Stimulated activated naive CD8-positive, alpha-beta T cell treated with anti-CD3 and anti-CD28 coated beads, Interleukin-15, Interleukin-2, amounts not matched to agents 100 U/mL and 50 U/mL, for 24 hours (primary cell): ENCODE measurements around the gene NPIPA2.
A peak's percentile ranks its signal among the peaks of the same experiment; 100 is the strongest.
"Not testable (repeated sequence)": the region's sequence is repeated elsewhere in the genome, so short reads cannot be mapped to it uniquely, and the experiment has no call there.

Source experiments
- ATAC-seq: fragments of 150-1000 bp; cut with Tn5 transposase; one replicate; pipeline ENCODE4 v1.10.0; 2021
- DNase-seq: peaks from one replicate; pipeline ENCODE4 v3.0.0; 2021

The NPIPA2 gene

GRCh38 chr16:14742273-14743128 is at the start of gene NPIPA2:
NPIPA2 (plus strand) TSS chr16:14742533; CDS start chr16:14748066, 5,533 bp downstream.
- peak; percentile 100 for ATAC-seq
- not testable (repeated sequence) for DNase-seq

- not testable (repeated sequence) for DNase-seq, ATAC-seq
Measured at GRCh38 chr16:14694129-14694528, 48.2 kb upstream of the NPIPA2 start, which contains the start of gene PLA2G10. PLA2G10 (minus strand) TSS chr16:14694308; CDS start chr16:14694229, 79 bp downstream.

- not testable (repeated sequence) for ATAC-seq, DNase-seq
Measured at GRCh38 chr16:14701859-14702258, 40.5 kb upstream of the NPIPA2 start.

- not testable (repeated sequence) for DNase-seq
- ATAC-seq, result peak; percentile 16
Measured at GRCh38 chr16:14702672-14703071, 39.7 kb upstream of the NPIPA2 start.

GRCh38 chr16:14703156-14704011 is 38.9 kb upstream of the NPIPA2 start, which contains the start of gene NPIPA3:
NPIPA3 (plus strand) TSS chr16:14703411; CDS start chr16:14708944, 5,533 bp downstream.
- ATAC-seq, result peak; percentile 100
- not testable (repeated sequence) for DNase-seq

GRCh38 chr16:14733233-14733632 is 9.1 kb upstream of the NPIPA2 start:
- not testable (repeated sequence) for ATAC-seq, DNase-seq

- DNase-seq, ATAC-seq: not testable (repeated sequence)
Measured at GRCh38 chr16:14740832-14741385, 1.4 kb upstream of the NPIPA2 start.

- not testable (repeated sequence) for ATAC-seq
Measured at GRCh38 chr16:14741794-14742193, 539 bp upstream of the NPIPA2 start.

GRCh38 chr16:14773654-14774053 is 31.3 kb downstream of the NPIPA2 start:
- DNase-seq, ATAC-seq: not testable (repeated sequence)

More at GRCh38 chr16:14741794-14742193, 539 bp upstream of the NPIPA2 start:
- DNase-seq, result not testable (repeated sequence)

- not testable (repeated sequence) for DNase-seq, ATAC-seq
Measured at GRCh38 chr16:14775624-14776023, 33.3 kb downstream of the NPIPA2 start.

GRCh38 chr16:14776763-14777162 is 34.4 kb downstream of the NPIPA2 start:
- ATAC-seq, DNase-seq: not testable (repeated sequence)

- ATAC-seq, DNase-seq: not testable (repeated sequence)
Measured at GRCh38 chr16:14779368-14779877, 37.1 kb downstream of the NPIPA2 start.

GRCh38 chr16:14786180-14786579 is 43.8 kb downstream of the NPIPA2 start:
- not testable (repeated sequence) for ATAC-seq, DNase-seq

GRCh38 chr16:14789577-14789976 is 47.2 kb downstream of the NPIPA2 start:
- DNase-seq, ATAC-seq: not testable (repeated sequence)

- ATAC-seq, DNase-seq: not testable (repeated sequence)
Measured at GRCh38 chr16:14790320-14790956, 48.1 kb downstream of the NPIPA2 start.

- ATAC-seq, DNase-seq: not testable (repeated sequence)
Measured at GRCh38 chr16:14792914-14793313, 50.6 kb downstream of the NPIPA2 start.

- ATAC-seq, DNase-seq: not testable (repeated sequence)
Measured at GRCh38 chr16:14797558-14797957, 55.2 kb downstream of the NPIPA2 start.

GRCh38 chr16:14803577-14803976 is 61.2 kb downstream of the NPIPA2 start:
- not testable (repeated sequence) for ATAC-seq, DNase-seq

GRCh38 chr16:14807184-14807678 is 64.9 kb downstream of the NPIPA2 start:
- not testable (repeated sequence) for DNase-seq
- ATAC-seq, result peak; percentile 49

- ATAC-seq, DNase-seq: not testable (repeated sequence)
Measured at GRCh38 chr16:14813890-14814289, 71.6 kb downstream of the NPIPA2 start.
